H1 (cell line): Measurements from ENCODE around the gene ZNF599. TPM values are rescaled to one million over a fixed set of nuclear protein-coding genes. Genes with fewer than 3 reads are reported as not detected.

Source experiments
- CBX5 ChIP-seq: fragments of 300-800, 300-1000 bp; sonication (generic); IDR thresholded peaks from 2 replicates; pipeline ENCODE4 v1.7.1; 2016; ENCODE audit warnings: antibody characterized with exemption, low read length, low read depth
- MAFK ChIP-seq: IDR thresholded peaks from 2 replicates; pipeline ENCODE4 v1.6.1; 2012; ENCODE audit warnings: low read depth, mild to moderate bottlenecking, improper control_type of control experiment, low read length
- NANOG ChIP-seq: IDR thresholded peaks from 2 replicates; pipeline ENCODE4 v1.6.1; 2011; ENCODE audit warnings: low read length, low read depth, mild to moderate bottlenecking, inconsistent platforms; ENCODE audit not compliant: insufficient read depth, poor library complexity, severe bottlenecking
- POLR2AphosphoS5 ChIP-seq: IDR thresholded peaks from 2 replicates; pipeline ENCODE4 v1.6.1; 2011; ENCODE audit warnings: low read depth, low read length
- POU5F1 ChIP-seq: IDR thresholded peaks from 2 replicates; pipeline ENCODE4 v1.6.1; 2011; ENCODE audit warnings: low read depth, mild to moderate bottlenecking, low read length, moderate library complexity
- RXRA ChIP-seq: IDR thresholded peaks from 2 replicates; pipeline ENCODE4 v1.6.1; 2011; ENCODE audit warnings: low read depth, mild to moderate bottlenecking, low read length, moderate library complexity; ENCODE audit not compliant: insufficient read depth
- polyA plus RNA-seq, 7 experiments: library from polyadenylated mRNA; depleted of rRNA in 3 of 7; stranded (reverse) in 5 of 7; unstranded in 2 of 7; fragments of >200 nt in 5 of 7; fragments of 200-250 nt in 2 of 7; gene quantifications; 1 replicate in 5 of 7; 2 replicates in 1 of 7; 4 replicates in 1 of 7; pipeline versions ENCODE4 v1.2.1 to v1.2.3, GENCODE V29; 2011 to 2013; ENCODE audit warnings: missing spikeins in 2 of 7, mixed read lengths in 2 of 7
- total RNA-seq: library from RNA; stranded (reverse); fragmentation: NEBNext Ultra II Directional; extraction: Animal tissue kit (Norgen Biotek cat#: 25700); gene quantifications from 2 replicates; pipeline ENCODE4 v1.2.1, GENCODE V29; 2021
- TF ChIP-seq, protein P1 (sequence below): IDR thresholded peaks from 2 replicates; pipeline ENCODE4 v1.6.1; 2011; ENCODE audit warnings: low read length, improper control_type of control experiment

Gene ZNF599
- total and polyA plus RNA-seq, 2 of the 8 experiments (the other 6 are each of a cell fraction or from before 2014, with no cell fraction given) = 4.8 to 5.4 TPM

DNA sequence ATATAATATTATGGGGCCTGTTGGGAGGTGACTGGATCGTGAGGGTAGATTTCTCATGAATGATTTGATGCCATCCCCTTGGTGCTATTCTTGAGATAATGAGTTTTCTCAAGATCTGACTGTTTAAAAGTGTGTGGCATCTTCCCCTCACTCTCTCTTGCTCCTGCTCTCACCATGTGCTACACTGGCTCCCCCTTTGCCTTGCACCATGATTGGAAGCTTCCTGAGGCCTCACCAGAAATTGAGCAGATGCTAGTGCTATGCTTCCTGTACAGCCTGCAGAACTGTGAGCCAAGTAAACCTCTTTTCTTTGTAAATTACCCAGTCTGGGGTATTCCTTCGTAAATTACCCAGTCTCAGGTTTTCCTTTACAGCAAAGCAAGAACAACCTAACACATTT, 1.8 kb upstream of the ZNF599 start (continued):
- TF ChIP-seq NANOG (no peak), CBX5 (no peak), RXRA (no peak), POU5F1 (no peak), POLR2AphosphoS5 (no peak), MAFK (no peak)
- TF ChIP-seq, protein P1, sequence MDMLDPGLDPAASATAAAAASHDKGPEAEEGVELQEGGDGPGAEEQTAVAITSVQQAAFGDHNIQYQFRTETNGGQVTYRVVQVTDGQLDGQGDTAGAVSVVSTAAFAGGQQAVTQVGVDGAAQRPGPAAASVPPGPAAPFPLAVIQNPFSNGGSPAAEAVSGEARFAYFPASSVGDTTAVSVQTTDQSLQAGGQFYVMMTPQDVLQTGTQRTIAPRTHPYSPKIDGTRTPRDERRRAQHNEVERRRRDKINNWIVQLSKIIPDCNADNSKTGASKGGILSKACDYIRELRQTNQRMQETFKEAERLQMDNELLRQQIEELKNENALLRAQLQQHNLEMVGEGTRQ = no peak
